Measurements from ENCODE around the gene TNFSF13.

TNFSF13 gene

DNA sequence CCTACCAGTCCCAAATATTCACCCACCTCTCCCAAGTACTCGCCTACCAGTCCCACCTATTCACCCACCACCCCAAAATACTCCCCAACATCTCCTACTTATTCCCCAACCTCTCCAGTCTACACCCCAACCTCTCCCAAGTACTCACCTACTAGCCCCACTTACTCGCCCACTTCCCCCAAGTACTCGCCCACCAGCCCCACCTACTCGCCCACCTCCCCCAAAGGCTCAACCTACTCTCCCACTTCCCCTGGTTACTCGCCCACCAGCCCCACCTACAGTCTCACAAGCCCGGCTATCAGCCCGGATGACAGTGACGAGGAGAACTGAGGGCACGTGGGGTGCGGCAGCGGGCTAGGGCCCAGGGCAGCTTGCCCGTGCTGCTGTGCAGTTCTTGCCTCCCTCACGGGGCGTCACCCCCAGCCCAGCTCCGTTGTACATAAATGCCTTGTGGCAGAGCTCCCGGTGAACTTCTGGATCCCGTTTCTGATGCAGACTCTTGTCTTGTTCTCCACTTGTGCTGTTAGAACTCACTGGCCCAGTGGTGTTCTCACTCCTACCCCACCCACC, 44.6 kb upstream of the TNFSF13 start:
- TF ChIP-seq, protein P1, sequence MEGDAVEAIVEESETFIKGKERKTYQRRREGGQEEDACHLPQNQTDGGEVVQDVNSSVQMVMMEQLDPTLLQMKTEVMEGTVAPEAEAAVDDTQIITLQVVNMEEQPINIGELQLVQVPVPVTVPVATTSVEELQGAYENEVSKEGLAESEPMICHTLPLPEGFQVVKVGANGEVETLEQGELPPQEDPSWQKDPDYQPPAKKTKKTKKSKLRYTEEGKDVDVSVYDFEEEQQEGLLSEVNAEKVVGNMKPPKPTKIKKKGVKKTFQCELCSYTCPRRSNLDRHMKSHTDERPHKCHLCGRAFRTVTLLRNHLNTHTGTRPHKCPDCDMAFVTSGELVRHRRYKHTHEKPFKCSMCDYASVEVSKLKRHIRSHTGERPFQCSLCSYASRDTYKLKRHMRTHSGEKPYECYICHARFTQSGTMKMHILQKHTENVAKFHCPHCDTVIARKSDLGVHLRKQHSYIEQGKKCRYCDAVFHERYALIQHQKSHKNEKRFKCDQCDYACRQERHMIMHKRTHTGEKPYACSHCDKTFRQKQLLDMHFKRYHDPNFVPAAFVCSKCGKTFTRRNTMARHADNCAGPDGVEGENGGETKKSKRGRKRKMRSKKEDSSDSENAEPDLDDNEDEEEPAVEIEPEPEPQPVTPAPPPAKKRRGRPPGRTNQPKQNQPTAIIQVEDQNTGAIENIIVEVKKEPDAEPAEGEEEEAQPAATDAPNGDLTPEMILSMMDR (conservative IDR thresholded peaks at IDR 0.05; ENCODE audit: low read length), result no peak

GRCh38 chr17:7515911-7516610, 42.5 kb upstream of the TNFSF13 start:
- no peak for DNase-seq (ENCODE audit: low read depth)
- H3K4me3 ChIP-seq (ENCODE audit: low read length), result no peak overlapping the region
- TF ChIP-seq, protein P1 (conservative IDR thresholded peaks at IDR 0.05; ENCODE audit: low read length), result no peak

More for the DNA sequence above, 44.6 kb upstream of the TNFSF13 start:
- H3K4me3 ChIP-seq (ENCODE audit: low read length), result no peak overlapping the region
- DNase-seq (ENCODE audit: low read depth), result no peak

GRCh38 chr17:7523033-7523432, 35.5 kb upstream of the TNFSF13 start:
- DNase-seq (ENCODE audit: low read depth), result no peak
- TF ChIP-seq, protein P1 (conservative IDR thresholded peaks at IDR 0.05; ENCODE audit: low read length), result peak; percentile 42
- no peak overlapping the region for H3K4me3 ChIP-seq (ENCODE audit: low read length)

GRCh38 chr17:7528842-7529241, 29.7 kb upstream of the TNFSF13 start:
- no peak overlapping the region for H3K4me3 ChIP-seq (ENCODE audit: low read length)
- DNase-seq (ENCODE audit: low read depth), result no peak
- TF ChIP-seq, protein P1 (conservative IDR thresholded peaks at IDR 0.05; ENCODE audit: low read length), result no peak

DNA sequence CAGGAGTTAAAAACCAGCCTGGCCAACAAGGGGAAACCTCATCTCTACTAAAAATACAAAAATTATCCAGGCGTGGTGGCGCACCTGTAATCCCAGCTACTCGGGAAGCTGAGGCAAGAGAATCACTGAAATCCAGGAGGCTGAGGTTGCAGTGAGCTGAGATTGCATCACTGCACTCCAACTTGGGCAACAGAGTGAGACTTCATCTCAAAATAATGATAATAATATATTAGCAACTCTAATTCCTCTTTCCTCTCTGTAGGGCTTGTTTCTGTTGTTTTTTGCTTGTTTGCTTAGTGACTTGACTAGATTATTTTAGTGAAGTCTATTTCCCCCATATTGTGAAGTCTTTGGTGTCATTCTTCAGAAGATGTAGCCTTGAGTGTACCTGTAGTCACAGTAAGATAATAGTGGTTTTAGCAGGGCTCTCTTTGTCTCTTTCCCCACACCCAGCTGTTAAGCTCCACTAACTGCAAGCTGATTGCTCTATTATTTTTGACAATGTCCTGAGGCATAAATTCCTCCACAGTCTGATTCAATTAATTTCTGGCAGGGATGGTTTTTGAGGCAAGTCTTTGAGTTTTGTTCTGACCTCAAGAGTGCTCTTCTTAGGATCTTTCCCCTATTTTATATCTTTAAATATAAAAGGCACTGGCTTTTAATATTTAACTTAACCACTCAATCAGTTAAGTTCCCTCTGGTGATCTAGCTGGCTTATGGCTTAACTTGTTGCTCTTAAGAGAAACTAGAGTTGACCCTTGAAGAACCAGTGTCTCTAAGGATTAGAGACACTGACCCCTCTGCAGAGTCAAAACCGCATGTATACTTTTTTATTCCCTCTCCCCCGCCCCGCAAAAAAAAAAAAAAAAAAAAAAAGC, 28.3 kb upstream of the TNFSF13 start:
- no peak overlapping the region for H3K4me3 ChIP-seq (ENCODE audit: low read length)

GRCh38 chr17:7538050-7538449, 20.5 kb upstream of the TNFSF13 start:
- no peak overlapping the region for H3K4me3 ChIP-seq (ENCODE audit: low read length)

More for the DNA sequence above, 28.3 kb upstream of the TNFSF13 start:
- no peak for DNase-seq (ENCODE audit: low read depth)
- TF ChIP-seq, protein P1 (conservative IDR thresholded peaks at IDR 0.05; ENCODE audit: low read length), result no peak

More at GRCh38 chr17:7538050-7538449, 20.5 kb upstream of the TNFSF13 start:
- TF ChIP-seq, protein P1 (conservative IDR thresholded peaks at IDR 0.05; ENCODE audit: low read length), result no peak
- no peak for DNase-seq (ENCODE audit: low read depth)

Data from AG10803 (cell line).